HEK293T (cell line): Measurements from ENCODE around the gene EEF2.

ENCODE experiments used
- CTCF ChIA-PET: fragments of 350-600 bp; formaldehyde crosslinking; extraction: SDS; loops from one replicate; lab custom pipeline; 2021; ENCODE audit warnings: antibody characterized with exemption, inconsistent platforms; lab: Yijun Ruan, JAX
- POLR2A ChIA-PET: fragments of 350-600 bp; formaldehyde crosslinking; extraction: SDS; loops from one replicate; lab custom pipeline; 2020; ENCODE audit warnings: antibody characterized with exemption, inconsistent platforms; lab: Yijun Ruan, JAX
- DNase-seq: peaks from one replicate; pipeline ENCODE4 v3.0.0; 2012; ENCODE audit warnings: mixed read lengths; ENCODE audit errors: extremely low spot score
- ARNT ChIP-seq: fragments of 450-650 bp; IDR thresholded peaks from 2 replicates; pipeline ENCODE4 v1.6.1; 2017; ENCODE audit warnings: mild to moderate bottlenecking
- BHLHE40 ChIP-seq: fragments of 450-650 bp; IDR thresholded peaks from 2 replicates; pipeline ENCODE4 v1.6.1; 2016; ENCODE audit warnings: mild to moderate bottlenecking, moderate library complexity, borderline replicate concordance
- CTBP1 ChIP-seq: fragments of 450-650 bp; IDR thresholded peaks from 2 replicates; pipeline ENCODE4 v1.6.1; 2016; ENCODE audit warnings: borderline replicate concordance
- ELF4 ChIP-seq: fragments of 450-650 bp; IDR thresholded peaks from 2 replicates; pipeline ENCODE4 v1.6.1; 2017; ENCODE audit warnings: antibody characterized with exemption
- FOXA1 ChIP-seq: fragments of 450-650 bp; IDR thresholded peaks from 2 replicates; pipeline ENCODE4 v1.6.1; 2016; ENCODE audit warnings: mild to moderate bottlenecking
- FOXK2 ChIP-seq: fragments of 450-650 bp; IDR thresholded peaks from 2 replicates; pipeline ENCODE4 v1.6.1; 2016; ENCODE audit warnings: mild to moderate bottlenecking
- FOXM1 ChIP-seq: fragments of 450-650 bp; IDR thresholded peaks from 2 replicates; pipeline ENCODE4 v1.6.1; 2017; ENCODE audit warnings: mild to moderate bottlenecking, borderline replicate concordance
- HDGF ChIP-seq: fragments of 450-650 bp; IDR thresholded peaks from 2 replicates; pipeline ENCODE4 v1.6.1; 2017; ENCODE audit warnings: antibody characterized with exemption, borderline replicate concordance
- L3MBTL2 ChIP-seq: fragments of 450-650 bp; conservative IDR thresholded peaks from 2 replicates; pipeline ENCODE4 v1.6.1; 2016; ENCODE audit warnings: mild to moderate bottlenecking
- LEF1 ChIP-seq: fragments of 450-650 bp; IDR thresholded peaks from 2 replicates; pipeline ENCODE4 v1.6.1; 2017; ENCODE audit warnings: mild to moderate bottlenecking, borderline replicate concordance
- NFRKB ChIP-seq: fragments of 450-650 bp; IDR thresholded peaks from 2 replicates; pipeline ENCODE4 v1.6.1; 2016; ENCODE audit warnings: mild to moderate bottlenecking, moderate library complexity
- PKNOX1 ChIP-seq: fragments of 450-650 bp; IDR thresholded peaks from 2 replicates; pipeline ENCODE4 v1.6.1; 2016
- SP1 ChIP-seq: fragments of 450-650 bp; IDR thresholded peaks from 2 replicates; pipeline ENCODE4 v1.6.1; 2017
- SUZ12 ChIP-seq: fragments of 450-650 bp; IDR thresholded peaks from 2 replicates; pipeline ENCODE4 v1.6.1; 2016; ENCODE audit warnings: mild to moderate bottlenecking
- TARDBP ChIP-seq: fragments of 450-650 bp; IDR thresholded peaks from 2 replicates; pipeline ENCODE4 v1.6.1; 2016
- ZNF384 ChIP-seq: fragments of 450-650 bp; IDR thresholded peaks from 2 replicates; pipeline ENCODE4 v1.6.1; 2016

The EEF2 gene

GRCh38 chr19:4019578-4019977 lies 34.3 kb upstream of the EEF2 start:
- no peak for TF ChIP-seq ZNF384
- no peak for TF ChIP-seq LEF1
- TF ChIP-seq BHLHE40: no peak
- TF ChIP-seq HDGF: no peak
- TF ChIP-seq CTBP1: no peak
- no peak for TF ChIP-seq TARDBP
- TF ChIP-seq FOXA1: no peak
- TF ChIP-seq SP1: no peak
- TF ChIP-seq ARNT: no peak
- no peak for TF ChIP-seq PKNOX1
- no peak for TF ChIP-seq FOXK2
- no peak for TF ChIP-seq FOXM1
- ChIA-PET POLR2A (no interaction called here), CTCF (interaction anchor here (0.6 kb wide), 1 partner anchor 167 kb away, joined by 3 read pairs; no protein-coding TSS in a partner anchor)
- DNase-seq: no peak

- TF ChIP-seq BHLHE40: no peak
- ChIA-PET CTCF (no interaction called here), POLR2A (no interaction called here)
Measured at GRCh38 chr19:4018775-4019504, 33.7 kb upstream of the EEF2 start.

GRCh38 chr19:4018140-4018613 lies 32.9 kb upstream of the EEF2 start:
- ChIA-PET CTCF (no interaction called here), POLR2A (interaction anchor here (1.3 kb wide), 1 partner anchor 11 kb away, joined by 4 read pairs; the partner anchor contains the start of gene PIAS4)
- no peak for DNase-seq
- TF ChIP-seq SUZ12 (no peak), HDGF (no peak), TARDBP (no peak), FOXA1 (no peak), PKNOX1 (no peak), L3MBTL2 (no peak), CTBP1 (no peak), LEF1 (no peak), FOXK2 (no peak), ZNF384 (no peak), BHLHE40 (no peak), NFRKB (no peak), ELF4 (no peak), ARNT (no peak), FOXM1 (no peak), SP1 (no peak)

More at GRCh38 chr19:4018775-4019504, 33.7 kb upstream of the EEF2 start:
- DNase-seq: no peak

GRCh38 chr19:4016903-4017638 lies 31.8 kb upstream of the EEF2 start:
- no peak for DNase-seq
- CTCF ChIA-PET: no interaction called here
- POLR2A ChIA-PET: interaction anchor here (0.9 to 1.3 kb wide), 2 partner anchors 10 to 31 kb away, joined by 3 to 4 read pairs; partner anchors contain the start of genes EEF2 and PIAS4
- TF ChIP-seq SUZ12: no peak
- no peak for TF ChIP-seq TARDBP
- no peak for TF ChIP-seq PKNOX1
- no peak for TF ChIP-seq FOXA1
- no peak for TF ChIP-seq FOXK2
- no peak for TF ChIP-seq BHLHE40
- no peak for TF ChIP-seq FOXM1
- TF ChIP-seq L3MBTL2: no peak
- no peak for TF ChIP-seq HDGF
- TF ChIP-seq SP1: no peak
- no peak for TF ChIP-seq LEF1
- TF ChIP-seq ELF4: no peak
- TF ChIP-seq NFRKB: no peak
- no peak for TF ChIP-seq CTBP1
- no peak for TF ChIP-seq ZNF384
- TF ChIP-seq ARNT: no peak

- DNase-seq: no peak
- POLR2A ChIA-PET: interaction anchor here (0.9 kb wide), 1 partner anchor 31 kb away, joined by 3 read pairs; the partner anchor contains the start of gene EEF2
- CTCF ChIA-PET: no interaction called here
- no peak for TF ChIP-seq ZNF384
- no peak for TF ChIP-seq FOXA1
- no peak for TF ChIP-seq FOXM1
- no peak for TF ChIP-seq HDGF
- no peak for TF ChIP-seq PKNOX1
- TF ChIP-seq FOXK2: no peak
- no peak for TF ChIP-seq SUZ12
- TF ChIP-seq ELF4: no peak
- TF ChIP-seq L3MBTL2: no peak
- no peak for TF ChIP-seq LEF1
- no peak for TF ChIP-seq NFRKB
- no peak for TF ChIP-seq ARNT
- TF ChIP-seq TARDBP: no peak
- no peak for TF ChIP-seq CTBP1
- TF ChIP-seq SP1: no peak
Measured at GRCh38 chr19:4016486-4016885, 31.2 kb upstream of the EEF2 start.
